ENCODE results near the gene DDT. TPM values are rescaled to one million over a fixed set of nuclear protein-coding genes. Genes with fewer than 3 reads are reported as not detected.
"Not testable (repeated sequence)": the region's sequence is repeated elsewhere in the genome, so short reads cannot be mapped to it uniquely, and the experiment has no call there.

The DDT gene
- total and polyA plus RNA-seq, 2 donors (not counting 3 experiments of a cell fraction or from before 2014, with no cell fraction given), result 106 to 205 TPM

GRCh38 chr22:24001314-24001713, 27.1 kb upstream of the DDT start:
- no peak overlapping the region for H3K9ac ChIP-seq (replicated peaks; ENCODE audit: extremely low read depth, insufficient read depth, low read length)
- no TSS peak for BruUV-seq (replicated peaks)
- H3K9me1 ChIP-seq (replicated peaks; ENCODE audit: control insufficient read depth, extremely low read depth, insufficient read depth, low read length), result no peaks in the 10 kb centered on the region
- dilution Hi-C loops (cut with MboI; ENCODE audit: extremely low pct_ligation_motif_present, low sequenced_read_pairs), result no loop called here
- H3K36me3 ChIP-seq (ENCODE audit: control insufficient read depth in 2 of 2, extremely low read depth in 1 of 2, insufficient read depth in 2 of 2, low read length in 2 of 2), result no peaks in the 10 kb centered on the region
- no peaks in the 10 kb centered on the region for H4K20me1 ChIP-seq (replicated peaks; ENCODE audit: control insufficient read depth, extremely low read depth, insufficient read depth, low read length)
- H3K27me3 ChIP-seq (ENCODE audit: control insufficient read depth in 2 of 2, insufficient read depth in 2 of 2, low read length in 2 of 2), result no peaks in the 10 kb centered on the region
- CTCF ChIA-PET, result interaction anchor here (0.8 kb wide), 1 partner anchor 174 kb away, joined by 3 read pairs; no protein-coding TSS in a partner anchor
- no peak overlapping the region for H3K27ac ChIP-seq (ENCODE audit: insufficient read depth, low read depth, low read length)
- H3K9me3 ChIP-seq (replicated peaks; ENCODE audit: control insufficient read depth, insufficient read depth, low read length), result no peaks in the 10 kb centered on the region
- TF ChIP-seq GATA2 (IDR thresholded peaks at IDR 0.05; ENCODE audit: insufficient read depth, insufficient read length, low read depth, low read length), result no peak
- TF ChIP-seq JUN (IDR thresholded peaks at IDR 0.05; ENCODE audit: borderline replicate concordance, insufficient read depth, insufficient read length, low read depth), result no peak
- no peak for TF ChIP-seq MYC (IDR thresholded peaks at IDR 0.05; ENCODE audit: low read depth, low read length)
- no peak for TF ChIP-seq POLR2A (IDR thresholded peaks at IDR 0.05; ENCODE audit: low read depth, low read length)
- no peak for TF ChIP-seq EZH2 (IDR thresholded peaks at IDR 0.05; ENCODE audit: borderline replicate concordance, low read depth, low read length, severe bottlenecking)
- TF ChIP-seq FOS (IDR thresholded peaks at IDR 0.05; ENCODE audit: borderline replicate concordance, insufficient read depth, low read length), result no peak
- TF ChIP-seq, protein P1, sequence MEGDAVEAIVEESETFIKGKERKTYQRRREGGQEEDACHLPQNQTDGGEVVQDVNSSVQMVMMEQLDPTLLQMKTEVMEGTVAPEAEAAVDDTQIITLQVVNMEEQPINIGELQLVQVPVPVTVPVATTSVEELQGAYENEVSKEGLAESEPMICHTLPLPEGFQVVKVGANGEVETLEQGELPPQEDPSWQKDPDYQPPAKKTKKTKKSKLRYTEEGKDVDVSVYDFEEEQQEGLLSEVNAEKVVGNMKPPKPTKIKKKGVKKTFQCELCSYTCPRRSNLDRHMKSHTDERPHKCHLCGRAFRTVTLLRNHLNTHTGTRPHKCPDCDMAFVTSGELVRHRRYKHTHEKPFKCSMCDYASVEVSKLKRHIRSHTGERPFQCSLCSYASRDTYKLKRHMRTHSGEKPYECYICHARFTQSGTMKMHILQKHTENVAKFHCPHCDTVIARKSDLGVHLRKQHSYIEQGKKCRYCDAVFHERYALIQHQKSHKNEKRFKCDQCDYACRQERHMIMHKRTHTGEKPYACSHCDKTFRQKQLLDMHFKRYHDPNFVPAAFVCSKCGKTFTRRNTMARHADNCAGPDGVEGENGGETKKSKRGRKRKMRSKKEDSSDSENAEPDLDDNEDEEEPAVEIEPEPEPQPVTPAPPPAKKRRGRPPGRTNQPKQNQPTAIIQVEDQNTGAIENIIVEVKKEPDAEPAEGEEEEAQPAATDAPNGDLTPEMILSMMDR (IDR thresholded peaks at IDR 0.05; ENCODE audit: extremely low read depth in 1 of 2, insufficient read depth in 1 of 2, low read depth in 1 of 2, low read length in 2 of 2), result no peak
- no peak for TF ChIP-seq MAX (IDR thresholded peaks at IDR 0.05; ENCODE audit: insufficient read depth, insufficient read length)
- TF ChIP-seq POLR2AphosphoS5 (IDR thresholded peaks at IDR 0.05; ENCODE audit: insufficient read depth, low read depth, low read length), result no peak
- no peak overlapping the region for H3K4me2 ChIP-seq (ENCODE audit: insufficient read depth, low read length)
- intact Hi-C loops (cut with micrococcal nuclease), result no loop called here
- H3K4me1 ChIP-seq (ENCODE audit: control insufficient read depth, extremely low read depth, insufficient read depth, low read length), result no peaks in the 10 kb centered on the region
- H2AFZ ChIP-seq (ENCODE audit: low read depth, low read length), result no peak overlapping the region
- DNase-seq (ENCODE audit: low read depth, low spot score) (no peak), FAIRE-seq (peak; percentile 59)
- no peaks in the 10 kb centered on the region for H3K79me2 ChIP-seq (ENCODE audit: control insufficient read depth, insufficient read depth, low read length)
- POLR2A ChIA-PET, result no interaction called here
- H3K4me3 ChIP-seq (replicated peaks in 1 of 3; ENCODE audit: insufficient read depth in 1 of 3, low read depth in 1 of 3, low read length in 3 of 3), result no peak overlapping the region

DNA sequence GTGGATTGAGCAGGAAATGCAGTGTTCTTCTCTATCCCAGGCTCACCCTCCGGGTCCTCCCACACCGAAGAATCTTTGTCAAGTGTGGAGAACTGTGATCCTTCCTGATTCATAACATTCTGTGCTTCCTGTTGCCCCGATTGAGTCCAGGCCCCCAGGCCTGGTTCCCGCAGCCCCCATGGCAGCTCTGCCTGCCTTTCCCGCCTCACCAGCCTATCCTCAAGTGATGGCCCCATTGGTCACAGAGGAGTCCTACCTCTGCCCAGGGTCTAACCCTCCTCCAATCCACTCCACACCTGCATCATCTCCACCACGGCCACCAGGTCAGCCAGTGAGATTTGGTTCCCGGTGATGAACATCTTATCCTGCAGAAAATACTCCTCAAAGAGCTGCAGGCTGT, 25.5 kb upstream of the DDT start:
- DNase-seq (ENCODE audit: low read depth, low spot score); H3K27me3 ChIP-seq (ENCODE audit: control insufficient read depth in 2 of 2, insufficient read depth in 2 of 2, low read length in 2 of 2); H3K4me1 ChIP-seq (ENCODE audit: control insufficient read depth, extremely low read depth, insufficient read depth, low read length); H4K20me1 ChIP-seq (replicated peaks; ENCODE audit: control insufficient read depth, extremely low read depth, insufficient read depth, low read length); H3K9me3 ChIP-seq (replicated peaks; ENCODE audit: control insufficient read depth, insufficient read depth, low read length); H3K36me3 ChIP-seq (ENCODE audit: control insufficient read depth in 2 of 2, extremely low read depth in 1 of 2, insufficient read depth in 2 of 2, low read length in 2 of 2); H3K4me2 ChIP-seq (ENCODE audit: insufficient read depth, low read length); H3K4me3 ChIP-seq (replicated peaks in 1 of 3; ENCODE audit: insufficient read depth in 1 of 3, low read depth in 1 of 3, low read length in 3 of 3); H2AFZ ChIP-seq (ENCODE audit: low read depth, low read length); BruUV-seq (replicated peaks); H3K27ac ChIP-seq (ENCODE audit: insufficient read depth, low read depth, low read length); POLR2A ChIA-PET; H3K9me1 ChIP-seq (replicated peaks; ENCODE audit: control insufficient read depth, extremely low read depth, insufficient read depth, low read length); dilution Hi-C loops (cut with MboI; ENCODE audit: extremely low pct_ligation_motif_present, low sequenced_read_pairs); CTCF ChIA-PET; intact Hi-C loops (cut with micrococcal nuclease); FAIRE-seq; H3K79me2 ChIP-seq (ENCODE audit: control insufficient read depth, insufficient read depth, low read length); H3K9ac ChIP-seq (replicated peaks; ENCODE audit: extremely low read depth, insufficient read depth, low read length): not testable (repeated sequence)
